GM21529 (cell line): Measurements from ENCODE around the gene THSD4.

Source experiments
- ATAC-seq: cut with Tn5 transposase; IDR thresholded peaks from one replicate; pipeline ENCODE4 v1.9.1; 2021; ENCODE audit not compliant: unreplicated experiment

THSD4 gene

GRCh38 chr15:71730277-71731144, 615.2 kb downstream of the THSD4 start:
- no peak for ATAC-seq

GRCh38 chr15:71732636-71733035, 617.4 kb downstream of the THSD4 start:
- no peak for ATAC-seq

- no peak for ATAC-seq
Observed at GRCh38 chr15:71733122-71733521, 617.9 kb downstream of the THSD4 start.

GRCh38 chr15:71734709-71735384, 619.6 kb downstream of the THSD4 start:
- ATAC-seq = no peak

- no peak for ATAC-seq
Observed at GRCh38 chr15:71735385-71735757, 620.1 kb downstream of the THSD4 start.

GRCh38 chr15:71736286-71736947, 621.1 kb downstream of the THSD4 start:
- ATAC-seq = no peak

- no peak for ATAC-seq
Observed at GRCh38 chr15:71737761-71738160, 622.5 kb downstream of the THSD4 start.

- no peak for ATAC-seq
Observed at GRCh38 chr15:71739355-71739754, 624.1 kb downstream of the THSD4 start.

- no peak for ATAC-seq
Observed at GRCh38 chr15:71742964-71743363, 627.7 kb downstream of the THSD4 start.

- ATAC-seq = no peak
Observed at GRCh38 chr15:71743861-71744382, 628.7 kb downstream of the THSD4 start.

- no peak for ATAC-seq
Observed at GRCh38 chr15:71746719-71747118, 631.4 kb downstream of the THSD4 start.

GRCh38 chr15:71747128-71748083, 632.1 kb downstream of the THSD4 start:
- ATAC-seq = no peak

- no peak for ATAC-seq
Observed at GRCh38 chr15:71748293-71748718, 633.0 kb downstream of the THSD4 start.

- ATAC-seq = no peak
Observed at GRCh38 chr15:71749500-71749899, 634.2 kb downstream of the THSD4 start.

- ATAC-seq = no peak
Observed at GRCh38 chr15:71752128-71752527, 636.9 kb downstream of the THSD4 start.

GRCh38 chr15:71752604-71753289, 637.5 kb downstream of the THSD4 start:
- no peak for ATAC-seq

GRCh38 chr15:71753346-71753745, 638.1 kb downstream of the THSD4 start:
- ATAC-seq = no peak

GRCh38 chr15:71754660-71755059, 639.4 kb downstream of the THSD4 start:
- no peak for ATAC-seq

- no peak for ATAC-seq
Observed at GRCh38 chr15:71755092-71755970, 640.1 kb downstream of the THSD4 start.
